SK-N-SH treated with all-trans-retinoic acid at 6 μM for 48 hours (cell line): Measurements from ENCODE around the gene DGAT2.

ENCODE experiments used
- SNAI2 ChIP-seq: fragments of 250-450 bp; sonication (Bioruptor Pico); IDR thresholded peaks from 2 replicates; pipeline ENCODE4 v1.5.0; 2020; ENCODE audit warnings: mild to moderate bottlenecking, moderate library complexity
- ZFP30 ChIP-seq: fragments of 450-650 bp; formaldehyde crosslinking; IDR thresholded peaks from 2 replicates; pipeline ENCODE4 v1.5.0; 2022; ENCODE audit warnings: mild to moderate bottlenecking, moderate library complexity
- TF ChIP-seq, protein P1 (sequence below): fragments of 250-450 bp; sonication (Bioruptor Pico); IDR thresholded peaks from 2 replicates; pipeline ENCODE4 v1.5.1; 2021; ENCODE audit warnings: mild to moderate bottlenecking, moderate library complexity

GRCh38 chr11:75802913-75803820, 34.6 kb downstream of the DGAT2 start:
- TF ChIP-seq, protein P1, sequence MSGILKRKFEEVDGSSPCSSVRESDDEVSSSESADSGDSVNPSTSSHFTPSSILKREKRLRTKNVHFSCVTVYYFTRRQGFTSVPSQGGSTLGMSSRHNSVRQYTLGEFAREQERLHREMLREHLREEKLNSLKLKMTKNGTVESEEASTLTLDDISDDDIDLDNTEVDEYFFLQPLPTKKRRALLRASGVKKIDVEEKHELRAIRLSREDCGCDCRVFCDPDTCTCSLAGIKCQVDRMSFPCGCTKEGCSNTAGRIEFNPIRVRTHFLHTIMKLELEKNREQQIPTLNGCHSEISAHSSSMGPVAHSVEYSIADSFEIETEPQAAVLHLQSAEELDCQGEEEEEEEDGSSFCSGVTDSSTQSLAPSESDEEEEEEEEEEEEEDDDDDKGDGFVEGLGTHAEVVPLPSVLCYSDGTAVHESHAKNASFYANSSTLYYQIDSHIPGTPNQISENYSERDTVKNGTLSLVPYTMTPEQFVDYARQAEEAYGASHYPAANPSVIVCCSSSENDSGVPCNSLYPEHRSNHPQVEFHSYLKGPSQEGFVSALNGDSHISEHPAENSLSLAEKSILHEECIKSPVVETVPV (CRISPR knock-in tag), result no peak
- TF ChIP-seq SNAI2 (CRISPR knock-in tag) (no peak), ZFP30 (no peak)
